Stomach (tissue), 4 donors: ENCODE data around the gene MDH1.

ENCODE experiments used
- EP300 ChIP-seq: sonication (generic); formaldehyde crosslinking; IDR thresholded peaks from one replicate; pipeline ENCODE4 v1.6.1; 2017; ENCODE audit warnings: antibody characterized with exemption
- POLR2A ChIP-seq, 4 donors: fragments of 450-650 bp; IDR thresholded peaks; one replicate each; pipeline ENCODE4 v1.6.1; 2016; ENCODE audit warnings: antibody characterized with exemption in 4 of 4, control low read depth in 2 of 4, mild to moderate bottlenecking in 1 of 4, moderate library complexity in 1 of 4
- POLR2AphosphoS5 ChIP-seq, 3 donors: sonication (generic); formaldehyde crosslinking; IDR thresholded peaks; one replicate each; pipeline ENCODE4 v1.6.1; 2016; ENCODE audit warnings: antibody characterized with exemption in 3 of 3
- TF ChIP-seq, protein P1 (sequence below), 7 experiments: fragments of 450-650 bp in 4 of 7; fragments of 200-600 bp in 3 of 7; sonication (generic) in 3 of 7; IDR thresholded peaks; one replicate each; pipeline ENCODE4 v1.5.1; 2016 to 2019; ENCODE audit warnings: antibody characterized with exemption in 7 of 7, control low read depth in 2 of 7, mild to moderate bottlenecking in 1 of 7

DNA sequence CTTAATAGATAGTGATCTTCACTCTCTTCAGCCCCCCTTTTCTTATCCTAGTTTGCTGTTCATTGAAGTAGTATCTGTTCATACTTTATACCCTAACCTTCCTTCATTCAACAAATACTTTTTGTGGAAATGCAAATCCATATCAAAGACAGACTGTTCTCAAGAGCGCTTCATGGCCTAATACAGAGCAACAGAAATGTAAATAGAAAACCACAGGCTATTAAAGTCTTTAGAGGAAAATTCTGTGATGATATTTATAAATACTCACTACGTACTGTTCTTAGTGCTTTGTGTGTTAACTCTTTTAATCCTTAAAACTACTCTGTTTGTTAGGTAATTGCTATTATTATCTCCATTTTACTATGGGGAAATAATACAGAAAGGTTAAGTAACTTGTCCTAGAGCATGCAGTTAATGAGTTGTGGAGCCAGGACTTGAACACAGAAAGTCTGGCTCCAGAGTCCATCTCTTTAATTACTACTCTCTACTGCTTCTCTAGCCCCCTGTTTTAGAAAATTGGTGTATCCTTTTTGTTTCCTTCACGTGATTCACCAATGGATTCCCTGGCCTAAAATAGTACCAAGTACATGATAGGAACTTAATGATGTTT is 2.9 kb downstream of the MDH1 start:
- TF ChIP-seq, protein P1, sequence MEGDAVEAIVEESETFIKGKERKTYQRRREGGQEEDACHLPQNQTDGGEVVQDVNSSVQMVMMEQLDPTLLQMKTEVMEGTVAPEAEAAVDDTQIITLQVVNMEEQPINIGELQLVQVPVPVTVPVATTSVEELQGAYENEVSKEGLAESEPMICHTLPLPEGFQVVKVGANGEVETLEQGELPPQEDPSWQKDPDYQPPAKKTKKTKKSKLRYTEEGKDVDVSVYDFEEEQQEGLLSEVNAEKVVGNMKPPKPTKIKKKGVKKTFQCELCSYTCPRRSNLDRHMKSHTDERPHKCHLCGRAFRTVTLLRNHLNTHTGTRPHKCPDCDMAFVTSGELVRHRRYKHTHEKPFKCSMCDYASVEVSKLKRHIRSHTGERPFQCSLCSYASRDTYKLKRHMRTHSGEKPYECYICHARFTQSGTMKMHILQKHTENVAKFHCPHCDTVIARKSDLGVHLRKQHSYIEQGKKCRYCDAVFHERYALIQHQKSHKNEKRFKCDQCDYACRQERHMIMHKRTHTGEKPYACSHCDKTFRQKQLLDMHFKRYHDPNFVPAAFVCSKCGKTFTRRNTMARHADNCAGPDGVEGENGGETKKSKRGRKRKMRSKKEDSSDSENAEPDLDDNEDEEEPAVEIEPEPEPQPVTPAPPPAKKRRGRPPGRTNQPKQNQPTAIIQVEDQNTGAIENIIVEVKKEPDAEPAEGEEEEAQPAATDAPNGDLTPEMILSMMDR (IDR thresholded peaks at IDR 0.05), result no peak
- TF ChIP-seq POLR2A (IDR thresholded peaks at IDR 0.05), result no peak
- TF ChIP-seq POLR2AphosphoS5 (IDR thresholded peaks at IDR 0.05), result no peak
- TF ChIP-seq EP300, result no peak
